ENCODE data around the gene RBM20.

GRCh38 chr10:110850099-110850498 is 206.0 kb downstream of the RBM20 start:
- TF ChIP-seq CTCF (IDR thresholded peaks at IDR 0.05) (no peak), POLR2A (IDR thresholded peaks at IDR 0.05) (no peak)
